Neural cell (in vitro differentiated cells): Measurements from ENCODE around the gene TRAF2. TPM values are rescaled to one million over a fixed set of nuclear protein-coding genes. Genes with fewer than 3 reads are reported as not detected.

Source experiments
- H2AFZ ChIP-seq: fragments of 200-600, 300-800 bp; sonication (generic), shearing (Covaris generic); 2 replicates; pipeline ENCODE4 v1.6.0; 2014; ENCODE audit warnings: low read depth, mild to moderate bottlenecking, antibody characterized with exemption, low read length, moderate library complexity
- H3F3A ChIP-seq: fragments of 200-600 bp; shearing (Covaris generic); 2 replicates; pipeline ENCODE4 v1.6.1; 2016; ENCODE audit warnings: mild to moderate bottlenecking, moderate library complexity, mixed read lengths, antibody characterized with exemption, low read length; ENCODE audit not compliant: insufficient read depth, poor library complexity, severe bottlenecking
- H3K27ac ChIP-seq: fragments of 200-600, 300-800 bp; sonication (generic), shearing (Covaris generic); 2 replicates; pipeline ENCODE4 v1.5.1; 2014; ENCODE audit warnings: mild to moderate bottlenecking, low read length, moderate library complexity
- H3K27me3 ChIP-seq: fragments of 300-800, 200-600 bp; sonication (generic), shearing (Covaris generic); 2 replicates; pipeline ENCODE4 v1.6.0; 2014; ENCODE audit warnings: mild to moderate bottlenecking, low read depth, low read length, moderate library complexity; ENCODE audit not compliant: insufficient read depth
- H3K36me3 ChIP-seq: fragments of 300-800, 200-600 bp; sonication (generic), shearing (Covaris generic); 2 replicates; pipeline ENCODE4 v1.5.1; 2014; ENCODE audit warnings: mild to moderate bottlenecking, antibody characterized with exemption, low read length, moderate library complexity; ENCODE audit not compliant: insufficient read depth
- H3K4me2 ChIP-seq: fragments of 300-800, 200-600 bp; sonication (generic), shearing (Covaris generic); 2 replicates; pipeline ENCODE4 v1.6.0; 2014; ENCODE audit warnings: mild to moderate bottlenecking, low read length
- H3K4me3 ChIP-seq: fragments of 300-800, 200-600 bp; sonication (generic), shearing (Covaris generic); 2 replicates; pipeline ENCODE4 v1.5.1; 2014; ENCODE audit warnings: mild to moderate bottlenecking, low read length, moderate library complexity
- H3K79me2 ChIP-seq: fragments of 200-600 bp; shearing (Covaris generic); replicated peaks from 2 replicates; pipeline ENCODE4 v1.6.0; 2014; ENCODE audit warnings: mild to moderate bottlenecking, low read length, moderate library complexity; ENCODE audit not compliant: insufficient read depth
- H3K9ac ChIP-seq: fragments of 300-800, 200-600 bp; sonication (generic), shearing (Covaris generic); 2 replicates; pipeline ENCODE4 v1.6.1; 2016; ENCODE audit warnings: mild to moderate bottlenecking, low read length, mixed read lengths
- H3K9me2 ChIP-seq: fragments of 200-600 bp; shearing (Covaris generic); 2 replicates; pipeline ENCODE4 v1.6.1; 2016; ENCODE audit warnings: mild to moderate bottlenecking, low read length, mixed read lengths; ENCODE audit not compliant: insufficient read depth
- H3K9me3 ChIP-seq: fragments of 200-600, 300-800 bp; sonication (generic), shearing (Covaris generic); 2 replicates; pipeline ENCODE4 v1.6.1; 2016; ENCODE audit warnings: mild to moderate bottlenecking, mixed run types, low read length, moderate library complexity, mixed read lengths
- H4K20me1 ChIP-seq: fragments of 200-600 bp; shearing (Covaris generic); 2 replicates; pipeline ENCODE4 v1.6.1; 2016; ENCODE audit warnings: mild to moderate bottlenecking, mixed run types; ENCODE audit not compliant: insufficient read depth
- CTCF ChIP-seq: fragments of 450-650 bp; IDR thresholded peaks from 2 replicates; pipeline ENCODE4 v1.5.1; 2014; ENCODE audit warnings: antibody characterized with exemption, mild to moderate bottlenecking, moderate library complexity; ENCODE audit not compliant: poor library complexity, severe bottlenecking
- EP300 ChIP-seq: fragments of 450-650 bp; conservative IDR thresholded peaks from 2 replicates; pipeline ENCODE4 v1.6.1; 2014; ENCODE audit warnings: antibody characterized with exemption, mild to moderate bottlenecking, moderate library complexity; ENCODE audit not compliant: poor library complexity, severe bottlenecking
- EZH2 ChIP-seq: fragments of 200-600, 300-800 bp; shearing (Covaris generic), sonication (generic); IDR thresholded peaks from 2 replicates; pipeline ENCODE4 v1.6.1; 2014; ENCODE audit warnings: antibody characterized with exemption, low read length, borderline replicate concordance, mild to moderate bottlenecking; ENCODE audit not compliant: insufficient read depth, poor library complexity, severe bottlenecking
- MXI1 ChIP-seq: fragments of 450-650 bp; conservative IDR thresholded peaks from 2 replicates; pipeline ENCODE4 v1.6.1; 2014; ENCODE audit warnings: antibody characterized with exemption, mild to moderate bottlenecking; ENCODE audit not compliant: poor library complexity, severe bottlenecking
- POLR2AphosphoS5 ChIP-seq: IDR thresholded peaks from 2 replicates; pipeline ENCODE4 v1.6.1; 2012
- RAD21 ChIP-seq: fragments of 450-650 bp; conservative IDR thresholded peaks from 2 replicates; pipeline ENCODE4 v1.6.1; 2014; ENCODE audit warnings: antibody characterized with exemption, mild to moderate bottlenecking, moderate library complexity
- REST ChIP-seq: IDR thresholded peaks from 2 replicates; pipeline ENCODE4 v1.6.1; 2012; ENCODE audit warnings: borderline replicate concordance
- SMC3 ChIP-seq: fragments of 450-650 bp; conservative IDR thresholded peaks from 2 replicates; pipeline ENCODE4 v1.6.1; 2014; ENCODE audit warnings: antibody characterized with exemption, mild to moderate bottlenecking, moderate library complexity; ENCODE audit not compliant: poor library complexity
- TAF1 ChIP-seq: IDR thresholded peaks from 2 replicates; pipeline ENCODE4 v1.6.1; 2012; ENCODE audit warnings: low read depth
- polyA plus RNA-seq: library from polyadenylated mRNA; depleted of rRNA; stranded (reverse); fragments of >200 nt; gene quantifications from 2 replicates; pipeline ENCODE4 v1.2.3, GENCODE V29; 2014

TRAF2 gene
- polyA plus RNA-seq, 1 donor from 2014 or later: 14.6 TPM

- no peaks in the 10 kb centered on the region for H4K20me1 ChIP-seq
- no peak overlapping the region for H3K4me3 ChIP-seq
- H3K27ac ChIP-seq: no peak overlapping the region
- H3K9me2 ChIP-seq: no peaks in the 10 kb centered on the region
- H3F3A ChIP-seq: no peaks in the 10 kb centered on the region
- TF ChIP-seq TAF1 (no peak), EP300 (no peak), EZH2 (no peak), POLR2AphosphoS5 (no peak), CTCF (no peak), SMC3 (no peak), MXI1 (no peak), RAD21 (no peak), REST (no peak)
- H3K27me3 ChIP-seq: no peaks in the 10 kb centered on the region
- no peak overlapping the region for H3K9ac ChIP-seq
- H3K79me2 ChIP-seq: no peaks in the 10 kb centered on the region
- H3K9me3 ChIP-seq: no peaks in the 10 kb centered on the region
- no peaks in the 10 kb centered on the region for H3K36me3 ChIP-seq
- H3K4me2 ChIP-seq: no peak overlapping the region
- no peak overlapping the region for H2AFZ ChIP-seq
These were observed 5.7 kb upstream of the TRAF2 start for GRCh38 chr9:136880651-136881050.

GRCh38 chr9:136881691-136882108 lies 4.6 kb upstream of the TRAF2 start:
- Histone ChIP-seq H2AFZ (no peak overlapping the region), H4K20me1 (no peaks in the 10 kb centered on the region), H3K79me2 (no peaks in the 10 kb centered on the region), H3K9me3 (no peaks in the 10 kb centered on the region), H3K9ac (no peak overlapping the region), H3K27me3 (no peaks in the 10 kb centered on the region), H3K9me2 (no peaks in the 10 kb centered on the region), H3K4me2 (no peak overlapping the region), H3K4me3 (no peak overlapping the region), H3K27ac (no peak overlapping the region), H3F3A (no peaks in the 10 kb centered on the region), H3K36me3 (no peaks in the 10 kb centered on the region)
- TF ChIP-seq POLR2AphosphoS5 (no peak), SMC3 (no peak), EZH2 (no peak), REST (no peak), TAF1 (no peak), RAD21 (no peak), CTCF (no peak), EP300 (no peak), MXI1 (no peak)
